ENCODE measurements around the gene MOB3A.

- TF ChIP-seq CTCF (IDR thresholded peaks at IDR 0.05; ENCODE audit: low read depth, low read length, missing input control) (no peak), SP1 (IDR thresholded peaks at IDR 0.05) (peak; percentile 14), TAF1 (conservative IDR thresholded peaks at IDR 0.05) (no peak), REST (IDR thresholded peaks at IDR 0.05) (no peak), RAD21 (IDR thresholded peaks at IDR 0.05) (no peak), EGR1 (IDR thresholded peaks at IDR 0.05; ENCODE audit: low read depth in 2 of 2) (no peak), JUND (IDR thresholded peaks at IDR 0.05) (no peak), RXRA (IDR thresholded peaks at IDR 0.05) (peak in 1 of 2 donors; percentile 66)
Observed at GRCh38 chr19:2135474-2136402, 39.6 kb upstream of the MOB3A start.
